Measurements from ENCODE around the gene PANX2. TPM values are rescaled to one million over a fixed set of nuclear protein-coding genes. Genes with fewer than 3 reads are reported as not detected.

The PANX2 gene
- total RNA-seq, 8 experiments from 2014 or later: 0.97 to 4.7 (median 1.9) TPM

DNA sequence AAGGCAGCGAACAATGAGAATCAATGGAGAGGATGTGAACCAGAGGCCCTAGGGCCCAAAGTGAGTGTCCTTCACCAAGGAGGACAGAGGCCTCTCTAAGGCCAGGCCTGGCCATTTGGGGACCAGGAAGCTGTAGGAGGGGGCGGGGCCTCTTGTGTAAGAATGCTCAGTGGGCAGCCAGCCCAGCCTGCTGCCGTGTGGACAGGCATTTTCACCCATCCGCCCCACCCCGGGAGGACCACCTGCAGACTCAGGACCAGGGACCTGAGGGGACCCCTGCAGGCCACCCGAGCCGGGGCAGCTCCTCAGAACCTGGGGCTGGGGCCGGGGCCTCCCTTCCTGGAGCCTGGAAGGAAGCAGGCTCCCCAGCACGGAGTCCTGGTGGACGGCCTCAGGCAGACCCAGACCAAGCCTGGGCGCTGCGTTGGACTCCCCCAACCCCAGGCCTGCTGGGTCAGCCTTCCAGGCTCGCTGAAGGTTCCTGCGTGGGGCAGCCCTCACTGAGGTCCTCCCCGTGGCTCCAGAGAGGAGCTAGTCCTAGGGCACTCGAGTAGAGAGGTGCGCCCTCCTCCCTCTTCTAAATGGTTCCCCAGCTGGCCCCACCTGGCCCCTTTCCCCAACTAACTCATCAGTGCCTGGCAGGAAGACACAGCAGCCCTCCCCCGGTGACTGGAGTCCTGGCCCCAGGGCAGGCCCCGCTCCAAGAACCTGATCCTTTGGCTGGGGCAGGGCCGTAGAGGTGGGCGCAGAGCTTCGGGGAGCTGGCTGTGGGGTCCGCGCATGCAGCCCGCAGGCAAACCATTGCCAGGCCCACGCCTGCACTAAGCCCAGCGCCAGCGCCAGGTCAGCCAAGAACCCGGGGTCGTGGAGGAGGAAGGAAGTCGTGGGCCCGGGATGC lies 13.7 kb downstream of the PANX2 start:
- Histone ChIP-seq H3K4me1 (replicated peaks in 1 of 2) (peaks cover 7 to 16% of the 10 kb centered on the region in 2 donors), H3K27ac (no peak overlapping the region), H3K4me3 (no peak overlapping the region)
- peak in 3 of 8 experiments; percentile 3 to 11 (median 3) for ATAC-seq (replicated peaks in 6 of 8)
- WGBS, 10 experiments: 24 to 73% (median 42%) methylated on average over 3 to 7 of the region's 32 CpGs; no CpG with 5 or more reads in 6 of the 10 experiments
- in situ Hi-C loops (cut with MboI; ENCODE audit: low pct_unique_long_range_greater_than_20kb in 2 of 9, low sequenced_read_pairs in 9 of 9, unreplicated experiment in 9 of 9): loop anchor here in 2 of 9 experiments (25.0 kb wide), 1 partner anchor 247 kb away; no protein-coding TSS in a partner anchor

DNA sequence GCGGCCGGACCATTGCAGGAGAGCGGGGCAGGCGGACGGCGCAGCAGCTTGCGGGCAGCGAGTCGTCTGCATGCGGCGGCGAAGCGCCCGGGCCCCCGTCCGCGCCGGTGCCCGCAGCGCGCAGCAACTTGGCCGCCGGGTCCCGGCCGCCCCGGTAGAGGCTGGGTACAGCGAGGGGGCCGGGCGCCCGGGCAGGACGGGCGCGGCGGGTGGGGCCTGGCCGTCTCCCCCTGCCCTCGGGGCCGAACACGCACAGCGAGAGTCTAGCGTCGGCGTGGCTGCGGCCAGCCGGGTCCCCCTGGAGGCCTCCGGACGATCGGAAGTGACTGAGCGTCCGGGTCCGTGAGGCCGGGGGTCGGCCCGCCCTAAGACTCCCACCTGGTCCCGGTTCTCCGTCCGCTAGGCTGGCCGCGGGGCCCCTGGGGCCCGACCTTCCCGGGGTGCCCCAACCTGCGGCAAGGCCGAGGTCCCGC lies 14.4 kb downstream of the PANX2 start:
- ATAC-seq (replicated peaks in 6 of 8): no peak
- peaks cover 7 to 18% of the 10 kb centered on the region in 2 donors for H3K4me1 ChIP-seq (replicated peaks in 1 of 2)
- in situ Hi-C loops (cut with MboI; ENCODE audit: low pct_unique_long_range_greater_than_20kb in 2 of 9, low sequenced_read_pairs in 9 of 9, unreplicated experiment in 9 of 9): loop anchor here in 2 of 9 experiments (25.0 kb wide), 1 partner anchor 248 kb away; no protein-coding TSS in a partner anchor
- 70 to 80% methylated on average over 1 to 2 of the region's 63 CpGs; no CpG with 5 or more reads in 8 of the 10 experiments for WGBS, 10 experiments
- H3K4me3 ChIP-seq: peak overlapping the region; percentile 39 to 50 (median 45)
- no peak overlapping the region for H3K27ac ChIP-seq

DNA sequence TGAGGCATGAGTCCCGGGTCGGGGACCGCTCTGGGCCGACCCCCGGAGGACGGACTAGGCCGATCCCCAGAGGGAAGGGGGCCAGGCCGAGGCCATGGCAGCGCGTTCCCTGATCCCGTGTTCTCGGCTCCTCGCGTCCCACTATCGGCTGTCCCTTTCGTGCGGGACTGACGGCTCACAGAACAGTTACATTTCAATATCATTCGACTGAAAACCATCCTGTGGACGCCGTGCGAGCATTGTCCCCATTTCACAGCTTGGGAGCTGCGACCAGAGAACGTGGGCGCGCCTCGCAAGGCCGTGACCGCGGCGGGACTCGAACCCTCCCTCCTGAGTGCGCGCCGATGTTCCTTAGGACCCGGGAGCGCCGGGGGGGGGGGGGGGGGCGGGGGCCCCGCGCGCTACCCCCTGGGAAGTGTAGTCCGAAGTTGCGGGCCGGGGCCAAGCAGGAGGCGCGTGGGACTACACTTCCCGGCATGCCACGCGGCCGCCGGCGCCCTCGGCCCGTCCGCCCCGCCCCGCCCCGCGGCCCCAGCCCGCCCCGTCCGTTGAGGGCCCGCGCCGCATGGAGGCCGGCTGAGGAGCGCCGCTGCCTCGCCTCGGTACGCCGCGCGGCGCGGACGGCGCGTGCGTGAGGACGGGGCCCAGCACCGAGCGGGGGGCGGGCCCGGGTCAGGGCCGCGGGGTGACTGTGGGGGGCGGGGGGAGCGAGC lies 15.0 kb downstream of the PANX2 start, which contains the start of gene TRABD:
Gene TRABD (plus strand): TSS at position 539 of the 713 bp plus-strand sequence. CDS start 7,148 bp downstream, outside the sequence.
- peak; percentile 46 to 87 (median 78) for ATAC-seq (replicated peaks in 6 of 8)
- in situ Hi-C loops (cut with MboI; ENCODE audit: low pct_unique_long_range_greater_than_20kb in 2 of 9, low sequenced_read_pairs in 9 of 9, unreplicated experiment in 9 of 9): loop anchor here in 2 of 9 experiments (25.0 kb wide), 1 partner anchor 248 kb away; no protein-coding TSS in a partner anchor
- no peak within 1 kb of the TSS for H3K27ac ChIP-seq
- H3K4me1 ChIP-seq (replicated peaks in 1 of 2): peaks cover 7 to 24% of the 10 kb centered on the region in 2 donors
- 47% methylated on average over 16 of the region's 90 CpGs; no CpG with 5 or more reads in 9 of the 10 experiments for WGBS, 10 experiments
- H3K4me3 ChIP-seq: peak within 1 kb of the TSS; percentile 39 to 50 (median 45)

DNA sequence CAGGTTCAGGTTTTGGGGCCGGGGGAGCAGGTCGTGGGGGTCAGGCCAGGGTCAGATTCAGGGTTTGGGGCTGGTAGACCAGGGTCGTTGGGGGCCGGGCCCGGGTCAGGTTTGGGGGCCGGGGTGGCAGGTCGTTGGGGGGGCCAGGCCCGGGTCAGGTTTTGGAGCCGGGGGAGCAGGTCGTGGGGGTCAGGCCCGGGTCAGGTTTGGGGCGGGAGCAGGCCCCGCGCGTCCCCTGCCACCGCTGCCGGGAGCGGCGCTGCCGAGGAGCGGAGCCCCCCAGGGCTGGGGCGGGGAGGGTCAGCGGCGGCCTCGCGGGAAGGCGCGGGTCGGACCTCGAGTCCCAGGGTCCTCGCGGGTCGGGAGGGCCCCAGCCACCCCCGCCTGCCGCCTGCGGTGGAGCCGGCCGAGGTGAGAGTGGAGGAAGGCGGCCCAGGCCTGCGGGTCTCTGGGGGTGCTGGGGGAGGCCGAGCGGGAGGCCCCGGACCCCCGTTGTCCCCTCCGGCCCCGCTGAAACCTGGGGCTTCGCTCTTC lies 15.7 kb downstream of the PANX2 start:
- Histone ChIP-seq H3K27ac (no peak overlapping the region), H3K4me1 (replicated peaks in 1 of 2) (peaks cover 12 to 31% of the 10 kb centered on the region in 2 donors), H3K4me3 (peak overlapping the region; percentile 39 to 50 (median 45))
- peak in 5 of 8 experiments; percentile 1 to 8 (median 4) for ATAC-seq (replicated peaks in 6 of 8)
- 0% methylated on average over 2 of the region's 47 CpGs; no CpG with 5 or more reads in 9 of the 10 experiments for WGBS, 10 experiments
- in situ Hi-C loops (cut with MboI; ENCODE audit: low pct_unique_long_range_greater_than_20kb in 2 of 9, low sequenced_read_pairs in 9 of 9, unreplicated experiment in 9 of 9): loop anchor here in 2 of 9 experiments (25.0 kb wide), 1 partner anchor 249 kb away; no protein-coding TSS in a partner anchor

DNA sequence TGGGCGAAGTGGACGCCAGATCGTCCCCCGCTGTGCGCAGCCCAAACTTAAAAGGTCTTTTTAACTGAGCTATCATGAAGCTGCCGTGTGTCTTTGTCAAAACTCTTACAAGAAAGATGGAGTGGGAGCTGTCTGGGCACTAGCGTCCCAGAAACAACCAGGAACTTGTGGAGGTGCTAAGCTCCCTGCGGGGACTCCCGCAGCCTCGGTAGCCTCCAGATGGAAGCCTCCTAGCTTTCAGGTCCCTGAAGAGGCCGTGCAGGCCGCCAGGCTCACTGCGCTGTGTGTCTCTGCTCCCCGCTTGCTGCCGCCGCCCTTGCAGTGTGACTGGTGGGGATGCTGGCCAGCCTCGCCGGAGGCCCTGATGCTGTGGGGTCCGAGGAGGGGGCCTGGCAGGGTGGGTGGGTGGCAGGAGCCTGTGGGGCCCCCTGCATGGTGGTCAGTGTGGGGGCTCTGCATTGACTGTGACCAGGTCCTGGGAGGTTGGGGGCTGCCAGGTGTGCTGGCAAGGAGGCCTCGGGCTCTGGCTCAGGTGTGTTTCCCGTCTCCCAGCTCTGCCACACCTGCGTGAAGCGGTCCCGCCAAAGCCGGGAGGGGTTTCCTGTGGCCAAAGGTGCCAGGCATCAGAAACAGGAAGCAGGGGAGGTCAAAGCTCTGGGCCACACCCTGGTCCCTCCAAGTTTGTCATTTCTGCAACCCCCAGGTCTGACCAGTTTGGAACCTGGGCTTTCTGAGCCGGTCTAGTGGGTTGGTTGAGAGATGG lies 16.4 kb downstream of the PANX2 start:
- H3K4me1 ChIP-seq (replicated peaks in 1 of 2): peaks cover 12 to 33% of the 10 kb centered on the region in 2 donors
- ATAC-seq (replicated peaks in 6 of 8): peak in 1 of 8 experiments; percentile 11
- in situ Hi-C loops (cut with MboI; ENCODE audit: low pct_unique_long_range_greater_than_20kb in 2 of 9, low sequenced_read_pairs in 9 of 9, unreplicated experiment in 9 of 9): loop anchor here in 2 of 9 experiments (25.0 kb wide), 1 partner anchor 250 kb away; no protein-coding TSS in a partner anchor
- peak overlapping the region; percentile 39 to 50 (median 45) for H3K4me3 ChIP-seq
- no peak overlapping the region for H3K27ac ChIP-seq
- 0 to 100% (median 29%) methylated on average over 1 to 7 of the region's 26 CpGs; no CpG with 5 or more reads in 6 of the 10 experiments for WGBS, 10 experiments

DNA sequence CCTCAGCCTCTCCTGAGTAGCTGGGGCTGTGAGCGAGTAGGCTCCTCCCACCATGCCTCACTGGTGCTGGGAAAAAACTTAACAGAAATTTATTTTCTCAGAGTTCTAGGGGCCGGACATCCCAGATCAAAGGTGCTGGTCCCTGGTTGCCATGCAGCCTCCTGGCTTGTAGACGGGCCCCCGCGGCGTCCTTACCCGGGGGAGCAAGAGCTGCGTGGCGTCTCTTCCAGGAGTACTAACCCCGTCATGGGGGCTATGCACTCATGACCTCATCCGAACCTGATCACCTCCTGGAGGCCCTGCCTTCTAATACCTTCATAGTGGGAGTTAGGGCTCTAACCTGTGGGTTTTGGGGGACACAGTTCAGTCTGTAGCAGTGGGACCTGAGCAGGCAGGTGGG lies 17.8 kb downstream of the PANX2 start:
- Histone ChIP-seq H3K4me3 (no peak overlapping the region), H3K4me1 (replicated peaks in 1 of 2) (peaks cover 12 to 33% of the 10 kb centered on the region in 2 donors), H3K27ac (no peak overlapping the region)
- ATAC-seq (replicated peaks in 6 of 8): no peak
- 80 to 100% (median 98%) methylated on average over 1 to 9 of the region's 11 CpGs; no CpG with 5 or more reads in 4 of the 10 experiments for WGBS, 10 experiments
- in situ Hi-C loops (cut with MboI; ENCODE audit: low pct_unique_long_range_greater_than_20kb in 2 of 9, low sequenced_read_pairs in 9 of 9, unreplicated experiment in 9 of 9): loop anchor here in 2 of 9 experiments (25.0 kb wide), 1 partner anchor 251 kb away; no protein-coding TSS in a partner anchor

DNA sequence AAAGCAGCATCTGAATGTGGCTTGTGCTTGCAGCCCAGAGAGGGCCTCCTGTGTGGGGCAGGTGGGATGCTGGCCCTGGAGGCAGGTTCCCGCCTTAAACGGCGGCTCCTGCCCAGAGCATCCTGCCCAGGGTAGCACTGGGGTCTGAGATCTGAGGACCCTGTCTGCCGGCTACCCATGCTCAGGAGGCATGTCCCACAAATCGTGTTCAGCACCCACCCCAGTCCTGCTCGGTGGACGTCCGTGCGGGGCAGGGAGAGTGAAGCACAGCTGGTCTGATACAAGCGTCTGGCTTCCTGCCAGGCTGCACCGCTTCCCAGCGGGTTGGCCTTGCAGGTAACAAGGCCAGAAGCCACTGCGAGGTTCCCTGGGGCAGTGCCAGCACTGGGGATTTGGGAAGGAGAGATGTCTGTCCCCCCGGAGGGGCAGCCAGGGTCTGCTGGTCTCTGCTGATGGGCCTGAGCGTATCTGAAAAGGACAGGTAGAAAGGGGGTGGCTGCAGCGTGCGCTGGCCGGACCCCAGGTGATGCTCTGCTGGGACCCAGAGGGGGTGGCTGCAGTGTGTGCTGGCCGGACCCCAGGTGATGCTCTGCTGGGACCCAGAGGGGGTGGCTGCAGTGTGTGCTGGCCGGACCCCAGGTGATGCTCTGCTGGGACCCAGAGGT lies 18.8 kb downstream of the PANX2 start:
- Histone ChIP-seq H3K4me1 (replicated peaks in 1 of 2) (peaks cover 12 to 26% of the 10 kb centered on the region in 2 donors), H3K27ac (no peak overlapping the region), H3K4me3 (no peak overlapping the region)
- 40 to 100% (median 82%) methylated on average over 1 to 6 of the region's 20 CpGs; no CpG with 5 or more reads in 6 of the 10 experiments for WGBS, 10 experiments
- ATAC-seq (replicated peaks in 6 of 8): no peak
- in situ Hi-C loops (cut with MboI; ENCODE audit: low pct_unique_long_range_greater_than_20kb in 2 of 9, low sequenced_read_pairs in 9 of 9, unreplicated experiment in 9 of 9): loop anchor here in 2 of 9 experiments (25.0 kb wide), 1 partner anchor 252 kb away; no protein-coding TSS in a partner anchor

DNA sequence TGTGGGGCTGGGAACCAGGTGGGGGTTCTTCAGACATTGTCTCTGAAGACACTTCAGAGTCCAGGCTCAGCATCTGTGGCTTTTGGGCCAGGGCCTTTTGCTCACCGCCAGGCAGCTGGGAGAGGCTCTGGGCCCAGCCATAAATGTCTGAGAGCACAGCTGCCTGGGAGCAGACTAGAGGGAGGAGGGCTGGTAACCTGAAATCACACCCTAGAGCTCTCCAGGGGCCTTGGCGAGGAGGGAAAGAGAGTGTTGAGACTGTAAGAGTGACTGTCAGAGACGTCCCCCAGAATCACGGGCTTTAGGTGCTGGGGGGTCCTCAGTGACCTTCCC lies 19.3 kb downstream of the PANX2 start:
- Histone ChIP-seq H3K4me3 (no peak overlapping the region), H3K27ac (no peak overlapping the region), H3K4me1 (replicated peaks in 1 of 2) (peaks cover 12 to 25% of the 10 kb centered on the region in 2 donors)
- 40 to 88% methylated on average over 1 to 2 of the region's 4 CpGs; no CpG with 5 or more reads in 8 of the 10 experiments for WGBS, 10 experiments
- in situ Hi-C loops (cut with MboI; ENCODE audit: low pct_unique_long_range_greater_than_20kb in 2 of 9, low sequenced_read_pairs in 9 of 9, unreplicated experiment in 9 of 9): loop anchor here in 2 of 9 experiments (25.0 kb wide), 1 partner anchor 253 kb away; no protein-coding TSS in a partner anchor
- ATAC-seq (replicated peaks in 6 of 8): peak in 5 of 8 experiments; percentile 5 to 52 (median 22)

DNA sequence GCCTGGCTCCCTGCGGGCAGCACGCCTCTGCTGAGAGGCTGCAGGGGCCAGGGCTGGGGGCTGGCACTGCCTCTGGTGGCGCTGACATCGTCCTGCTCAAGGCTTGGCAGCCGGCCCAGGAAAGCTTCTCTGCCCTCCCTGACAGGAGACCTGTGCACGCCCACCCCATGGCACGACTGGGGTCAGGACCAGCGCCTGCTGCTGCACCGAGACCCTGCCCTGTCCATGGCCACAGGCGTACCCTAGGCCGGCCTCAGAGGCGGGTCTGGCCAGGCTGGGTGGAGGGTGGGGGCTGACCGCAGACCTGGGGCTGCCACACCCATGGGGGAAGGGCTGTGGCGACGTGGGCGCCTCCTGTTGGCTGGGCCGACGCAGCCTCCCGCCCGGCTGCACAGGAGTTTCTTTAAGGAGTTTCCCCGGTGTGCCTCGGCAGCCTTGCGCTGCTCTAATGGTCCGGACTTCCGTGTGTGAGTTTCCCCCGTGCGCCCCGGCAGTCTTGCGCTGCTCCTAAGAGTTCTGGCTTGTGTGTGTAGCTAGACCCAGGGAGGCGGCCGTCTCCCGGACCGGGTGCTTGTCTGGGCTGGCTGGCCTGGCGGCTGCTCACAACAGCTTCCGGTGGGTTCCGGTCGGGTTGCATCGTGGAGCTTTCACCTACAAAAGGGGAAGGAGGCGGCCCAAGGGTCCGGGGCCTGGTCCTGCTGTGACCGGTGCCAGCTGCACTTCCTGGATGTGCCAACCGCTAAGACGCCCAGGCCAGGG lies 19.8 kb downstream of the PANX2 start:
- Histone ChIP-seq H3K4me3 (no peak overlapping the region), H3K4me1 (replicated peaks in 1 of 2) (peaks cover 12 to 23% of the 10 kb centered on the region in 2 donors), H3K27ac (peak overlapping the region in 1 of 2 donors; percentile 47)
- WGBS, 10 experiments: 48 to 90% (median 67%) methylated on average over 2 to 14 of the region's 43 CpGs; no CpG with 5 or more reads in 7 of the 10 experiments
- in situ Hi-C loops (cut with MboI; ENCODE audit: low pct_unique_long_range_greater_than_20kb in 2 of 9, low sequenced_read_pairs in 9 of 9, unreplicated experiment in 9 of 9): loop anchor here in 2 of 9 experiments (25.0 kb wide), 1 partner anchor 253 kb away; no protein-coding TSS in a partner anchor
- ATAC-seq (replicated peaks in 6 of 8): peak; percentile 13 to 75 (median 46)

DNA sequence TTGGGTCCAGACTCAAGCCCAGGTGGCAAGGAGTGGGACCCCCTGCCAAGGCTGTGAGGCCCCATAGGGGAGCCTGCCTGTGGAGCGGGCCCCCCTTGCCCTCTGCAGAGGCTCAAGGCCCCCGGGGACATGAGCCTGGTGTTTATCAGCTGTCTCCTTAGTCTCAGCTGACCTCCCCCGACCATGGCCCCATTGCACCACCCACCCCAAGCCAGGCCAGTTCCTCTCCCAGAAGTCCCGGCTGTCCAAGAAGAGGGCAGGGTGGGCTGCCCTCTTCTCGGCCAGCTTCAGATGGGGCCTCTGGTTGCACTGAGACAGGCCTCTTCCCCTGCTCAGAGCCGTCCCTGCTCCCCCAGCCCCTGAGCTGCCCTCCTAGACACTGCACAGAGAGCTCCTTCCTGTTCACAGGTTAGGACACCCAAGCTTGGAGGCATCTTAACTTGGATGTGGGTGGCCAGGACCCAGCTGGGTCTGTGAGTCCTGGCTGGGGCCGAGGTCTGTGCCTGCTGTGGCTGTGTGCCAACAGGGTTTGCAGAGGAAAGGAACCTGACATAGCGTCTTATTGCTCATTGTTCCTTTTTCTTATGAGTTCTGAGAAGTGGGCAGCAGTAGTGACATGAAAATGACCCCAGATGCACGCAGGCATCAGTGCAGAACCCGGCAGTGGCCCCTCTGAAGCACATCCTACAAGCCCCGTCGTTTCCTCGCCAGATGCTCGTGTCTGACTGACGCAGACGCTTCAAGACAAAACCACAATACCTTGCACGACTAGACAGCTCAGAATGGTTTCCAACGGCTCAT lies 20.6 kb downstream of the PANX2 start:
- no peak overlapping the region for H3K4me3 ChIP-seq
- in situ Hi-C loops (cut with MboI; ENCODE audit: low pct_unique_long_range_greater_than_20kb in 2 of 9, low sequenced_read_pairs in 9 of 9, unreplicated experiment in 9 of 9): loop anchor here in 2 of 9 experiments (25.0 kb wide), 1 partner anchor 254 kb away; no protein-coding TSS in a partner anchor
- peak in 4 of 8 experiments; percentile 11 to 30 (median 16) for ATAC-seq (replicated peaks in 6 of 8)
- peak overlapping the region in 1 of 2 donors; percentile 47 for H3K27ac ChIP-seq
- peaks cover 12 to 22% of the 10 kb centered on the region in 2 donors for H3K4me1 ChIP-seq (replicated peaks in 1 of 2)
- 10 to 100% (median 88%) methylated on average over 2 to 10 of the region's 18 CpGs; no CpG with 5 or more reads in 1 of the 10 experiments for WGBS, 10 experiments

All from motor neuron (in vitro differentiated cells).